ENCODE measurements around the gene NRXN3.

DNA sequence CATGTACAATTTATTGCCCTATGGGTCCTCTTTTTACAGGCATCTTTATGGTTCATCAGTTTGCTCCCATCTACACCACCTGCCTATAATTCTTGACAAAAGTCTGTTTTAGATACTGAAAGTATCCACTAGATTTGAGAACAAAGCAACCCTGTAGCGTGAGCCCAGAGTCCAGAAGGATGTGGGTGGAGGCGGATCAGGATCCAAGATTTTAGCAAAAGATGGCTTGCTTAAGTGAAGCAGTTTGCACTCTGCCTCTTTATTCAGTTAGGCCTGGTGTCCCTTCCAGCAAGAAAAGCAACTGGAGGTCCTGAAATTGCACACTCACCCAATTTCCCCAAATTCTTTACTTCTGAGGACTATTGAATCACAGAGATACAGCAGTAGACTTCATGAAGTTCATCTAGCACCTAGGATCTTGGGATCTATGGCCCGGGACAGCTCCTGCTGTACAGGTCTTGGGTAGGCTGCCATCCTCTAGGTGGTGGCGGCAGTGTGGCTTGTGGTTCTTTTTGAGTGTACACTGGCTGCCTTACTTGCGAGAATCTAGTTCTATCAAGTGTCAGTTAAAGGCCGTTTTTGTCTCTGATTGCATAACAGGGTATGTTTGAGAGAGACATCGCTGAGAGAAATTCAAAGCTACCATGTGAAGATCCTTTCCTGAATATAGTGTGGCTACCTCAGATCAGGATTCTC lies 873.2 kb downstream of the NRXN3 start:
- no peak for TF ChIP-seq EZH2phosphoT487 (IDR thresholded peaks at IDR 0.05; ENCODE audit: borderline replicate concordance, low read depth, low read length)
- TF ChIP-seq, protein P1, sequence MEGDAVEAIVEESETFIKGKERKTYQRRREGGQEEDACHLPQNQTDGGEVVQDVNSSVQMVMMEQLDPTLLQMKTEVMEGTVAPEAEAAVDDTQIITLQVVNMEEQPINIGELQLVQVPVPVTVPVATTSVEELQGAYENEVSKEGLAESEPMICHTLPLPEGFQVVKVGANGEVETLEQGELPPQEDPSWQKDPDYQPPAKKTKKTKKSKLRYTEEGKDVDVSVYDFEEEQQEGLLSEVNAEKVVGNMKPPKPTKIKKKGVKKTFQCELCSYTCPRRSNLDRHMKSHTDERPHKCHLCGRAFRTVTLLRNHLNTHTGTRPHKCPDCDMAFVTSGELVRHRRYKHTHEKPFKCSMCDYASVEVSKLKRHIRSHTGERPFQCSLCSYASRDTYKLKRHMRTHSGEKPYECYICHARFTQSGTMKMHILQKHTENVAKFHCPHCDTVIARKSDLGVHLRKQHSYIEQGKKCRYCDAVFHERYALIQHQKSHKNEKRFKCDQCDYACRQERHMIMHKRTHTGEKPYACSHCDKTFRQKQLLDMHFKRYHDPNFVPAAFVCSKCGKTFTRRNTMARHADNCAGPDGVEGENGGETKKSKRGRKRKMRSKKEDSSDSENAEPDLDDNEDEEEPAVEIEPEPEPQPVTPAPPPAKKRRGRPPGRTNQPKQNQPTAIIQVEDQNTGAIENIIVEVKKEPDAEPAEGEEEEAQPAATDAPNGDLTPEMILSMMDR (conservative IDR thresholded peaks at IDR 0.05; ENCODE audit: low read length) = no peak
